Mesenchymal stem cell (in vitro differentiated cells and primary cell): ENCODE data around the gene G6PC2.
A peak's percentile ranks its signal among the peaks of the same experiment; 100 is the strongest.
"Not testable (repeated sequence)": the region's sequence is repeated elsewhere in the genome, so short reads cannot be mapped to it uniquely, and the experiment has no call there.

Source experiments
- DNase-seq: peaks from one replicate; pipeline ENCODE4 v3.0.0-alpha.2; 2013
- H2AFZ ChIP-seq: one replicate; pipeline ENCODE4 v1.6.1; 2013; ENCODE audit warnings: low read depth, mild to moderate bottlenecking, control low read depth, inconsistent platforms, low read length, moderate library complexity
- H2AK5ac ChIP-seq: 2 replicates; pipeline ENCODE4 v1.6.1; 2013; ENCODE audit warnings: low read length, moderate library complexity, mild to moderate bottlenecking, inconsistent platforms; ENCODE audit not compliant: severe bottlenecking
- H2BK120ac ChIP-seq: one replicate; pipeline ENCODE4 v1.6.1; 2013; ENCODE audit warnings: low read depth, mild to moderate bottlenecking, inconsistent platforms, low read length, moderate library complexity
- H2BK12ac ChIP-seq, 2 experiments: one replicate each; pipeline ENCODE4 v1.6.1; 2013; ENCODE audit warnings: inconsistent platforms in 2 of 2, low read length in 2 of 2, mild to moderate bottlenecking in 2 of 2, moderate library complexity in 2 of 2, control low read depth in 1 of 2
- H2BK15ac ChIP-seq: one replicate; pipeline ENCODE4 v1.6.1; 2013; ENCODE audit warnings: mild to moderate bottlenecking, low read depth, inconsistent platforms; ENCODE audit not compliant: poor library complexity, severe bottlenecking
- H2BK5ac ChIP-seq: 2 replicates; pipeline ENCODE4 v1.6.1; 2013; ENCODE audit warnings: low read depth, mild to moderate bottlenecking, low read length, control low read depth, inconsistent platforms; ENCODE audit not compliant: poor library complexity, severe bottlenecking
- H3K14ac ChIP-seq, 2 experiments: one replicate each; pipeline ENCODE4 v1.6.1; 2013; ENCODE audit warnings: inconsistent platforms in 2 of 2, low read length in 2 of 2, control low read depth in 1 of 2, mild to moderate bottlenecking in 1 of 2, moderate library complexity in 1 of 2
- H3K18ac ChIP-seq, 2 experiments: one replicate each; pipeline ENCODE4 v1.6.1; 2013; ENCODE audit warnings: inconsistent platforms in 2 of 2, low read length in 2 of 2, control low read depth in 1 of 2, low read depth in 1 of 2, mild to moderate bottlenecking in 1 of 2
- H3K23ac ChIP-seq, 2 experiments: one replicate each; pipeline ENCODE4 v1.6.1; 2013; ENCODE audit warnings: inconsistent platforms in 2 of 2, low read length in 2 of 2, mild to moderate bottlenecking in 2 of 2, moderate library complexity in 2 of 2, control low read depth in 1 of 2
- H3K27ac ChIP-seq: 2 replicates; pipeline ENCODE4 v1.5.1; 2013; ENCODE audit warnings: mild to moderate bottlenecking, moderate library complexity, low read length, control low read depth, inconsistent platforms; ENCODE audit not compliant: poor library complexity, severe bottlenecking
- H3K27me3 ChIP-seq, 2 experiments: 2 replicates each; pipeline versions ENCODE4 v1.6.1 to v1.7.0; 2013; ENCODE audit warnings: low read length in 2 of 2, mild to moderate bottlenecking in 2 of 2, moderate library complexity in 2 of 2, control low read depth in 1 of 2, inconsistent platforms in 1 of 2; ENCODE audit not compliant: control insufficient read depth in 1 of 2, insufficient read depth in 1 of 2
- H3K36me3 ChIP-seq, 2 experiments: 2 replicates each; pipeline versions ENCODE4 v1.6.1 to v1.7.0; 2013; ENCODE audit warnings: low read length in 2 of 2, control low read depth in 1 of 2, inconsistent platforms in 1 of 2, low read depth in 1 of 2, mild to moderate bottlenecking in 1 of 2; ENCODE audit not compliant: insufficient read depth in 2 of 2, control insufficient read depth in 1 of 2
- H3K4ac ChIP-seq, 2 experiments: one replicate each; pipeline ENCODE4 v1.6.1; 2013; ENCODE audit warnings: inconsistent platforms in 2 of 2, low read length in 2 of 2, mild to moderate bottlenecking in 2 of 2, moderate library complexity in 2 of 2, control low read depth in 1 of 2, low read depth in 1 of 2
- H3K4me1 ChIP-seq: 2 replicates; pipeline ENCODE4 v1.6.1; 2013; ENCODE audit warnings: low read depth, low read length, control low read depth; ENCODE audit not compliant: control insufficient read depth, insufficient read depth
- H3K4me2 ChIP-seq: 2 replicates; pipeline ENCODE4 v1.6.1; 2013; ENCODE audit warnings: low read length, mild to moderate bottlenecking, inconsistent platforms; ENCODE audit not compliant: poor library complexity, severe bottlenecking
- H3K4me3 ChIP-seq, 2 experiments: 2 replicates each; pipeline versions ENCODE4 v1.5.1 to v1.7.0; 2013; ENCODE audit warnings: low read length in 2 of 2, mild to moderate bottlenecking in 2 of 2, control low read depth in 1 of 2, low read depth in 1 of 2; ENCODE audit not compliant: insufficient read depth in 1 of 2
- H3K79me1 ChIP-seq: replicated peaks from 2 replicates; pipeline ENCODE4 v1.6.1; 2013; ENCODE audit warnings: mild to moderate bottlenecking, control low read depth, low read length, inconsistent platforms; ENCODE audit not compliant: poor library complexity, severe bottlenecking
- H3K9ac ChIP-seq: 2 replicates; pipeline ENCODE4 v1.7.0; 2013; ENCODE audit warnings: mild to moderate bottlenecking, low read length, moderate library complexity
- H3K9me3 ChIP-seq: 2 replicates; pipeline ENCODE4 v1.7.0; 2013; ENCODE audit warnings: mild to moderate bottlenecking, low read length; ENCODE audit not compliant: control insufficient read depth
- H4K8ac ChIP-seq: one replicate; pipeline ENCODE4 v1.6.1; 2013; ENCODE audit warnings: inconsistent platforms, mild to moderate bottlenecking, low read length, moderate library complexity
- H4K91ac ChIP-seq: one replicate; pipeline ENCODE4 v1.6.1; 2013; ENCODE audit warnings: mild to moderate bottlenecking, low read length, inconsistent platforms
- WGBS: methylation state at CpG from one replicate; pipeline ENCODE4 v1.1.7; 2013; ENCODE audit warnings: mixed read lengths; 5-methylcytosine and 5-hydroxymethylcytosine counted together

G6PC2 gene

GRCh38 chr2:168854651-168855050 is 46.4 kb upstream of the G6PC2 start:
- no peak overlapping the region for H3K4me2 ChIP-seq
- no peak overlapping the region for H2BK5ac ChIP-seq
- no peak for DNase-seq
- no peak overlapping the region for H3K4me3 ChIP-seq
- H2BK12ac ChIP-seq = no peak overlapping the region
- H3K9me3 ChIP-seq = no peaks in the 10 kb centered on the region
- peaks cover 2% of the 10 kb centered on the region for H3K4me1 ChIP-seq
- H4K8ac ChIP-seq = no peak overlapping the region
- no peak overlapping the region for H3K27ac ChIP-seq
- no peak overlapping the region for H3K23ac ChIP-seq
- H2AFZ ChIP-seq = no peak overlapping the region
- no peak overlapping the region for H3K18ac ChIP-seq
- no peak overlapping the region for H4K91ac ChIP-seq
- no peak overlapping the region for H2BK120ac ChIP-seq
- H3K27me3 ChIP-seq = no peaks in the 10 kb centered on the region
- no peak overlapping the region for H3K14ac ChIP-seq
- peaks cover 1% of the 10 kb centered on the region for H3K79me1 ChIP-seq
- no peak overlapping the region for H3K9ac ChIP-seq
- H3K4ac ChIP-seq = no peak overlapping the region
- no peak overlapping the region for H2BK15ac ChIP-seq
- no peaks in the 10 kb centered on the region for H3K36me3 ChIP-seq
- 100% methylated on average over 3 of the region's 5 CpGs for WGBS
- H2AK5ac ChIP-seq = no peak overlapping the region

GRCh38 chr2:168855601-168856000 is 45.5 kb upstream of the G6PC2 start:
- no peaks in the 10 kb centered on the region for H3K36me3 ChIP-seq
- H3K4ac ChIP-seq = no peak overlapping the region
- no peak overlapping the region for H2AK5ac ChIP-seq
- no peak overlapping the region for H2AFZ ChIP-seq
- no peak overlapping the region for H4K91ac ChIP-seq
- no peaks in the 10 kb centered on the region for H3K9me3 ChIP-seq
- no peak overlapping the region for H3K27ac ChIP-seq
- peaks cover 2% of the 10 kb centered on the region for H3K4me1 ChIP-seq
- 97% methylated on average over 2 of the region's 3 CpGs for WGBS
- H3K23ac ChIP-seq = no peak overlapping the region
- H3K9ac ChIP-seq = no peak overlapping the region
- peaks cover 1% of the 10 kb centered on the region for H3K79me1 ChIP-seq
- no peak overlapping the region for H2BK15ac ChIP-seq
- no peak overlapping the region for H3K4me3 ChIP-seq
- H2BK12ac ChIP-seq = no peak overlapping the region
- H4K8ac ChIP-seq = no peak overlapping the region
- H3K27me3 ChIP-seq = no peaks in the 10 kb centered on the region
- no peak overlapping the region for H2BK120ac ChIP-seq
- H3K4me2 ChIP-seq = no peak overlapping the region
- no peak overlapping the region for H3K18ac ChIP-seq
- no peak for DNase-seq
- H2BK5ac ChIP-seq = no peak overlapping the region
- no peak overlapping the region for H3K14ac ChIP-seq

- Histone ChIP-seq H3K4me1 (no peaks in the 10 kb centered on the region), H3K27ac (no peak overlapping the region), H3K4ac (no peak overlapping the region), H2BK120ac (no peak overlapping the region), H3K18ac (no peak overlapping the region), H2BK12ac (no peak overlapping the region), H3K9me3 (no peaks in the 10 kb centered on the region), H3K27me3 (no peaks in the 10 kb centered on the region), H2BK5ac (no peak overlapping the region), H3K14ac (no peak overlapping the region), H3K79me1 (peaks cover 1% of the 10 kb centered on the region), H2AK5ac (no peak overlapping the region), H3K9ac (no peak overlapping the region), H3K23ac (no peak overlapping the region), H4K8ac (no peak overlapping the region), H2BK15ac (no peak overlapping the region), H4K91ac (no peak overlapping the region), H3K4me2 (no peak overlapping the region), H3K36me3 (no peaks in the 10 kb centered on the region), H2AFZ (no peak overlapping the region), H3K4me3 (no peak overlapping the region)
- DNase-seq = peak; percentile 26
- WGBS = 100% methylated on average over 1 of the region's 2 CpGs
These were observed 42.9 kb upstream of the G6PC2 start for GRCh38 chr2:168858146-168858545.

GRCh38 chr2:168867164-168867563 is 33.9 kb upstream of the G6PC2 start:
- not testable (repeated sequence) for H2AFZ ChIP-seq, H3K36me3 ChIP-seq, DNase-seq, H2BK12ac ChIP-seq, H4K8ac ChIP-seq, H3K27me3 ChIP-seq, H4K91ac ChIP-seq, H3K4me1 ChIP-seq, H3K27ac ChIP-seq, H3K79me1 ChIP-seq, H3K9me3 ChIP-seq, H2BK15ac ChIP-seq, H2BK120ac ChIP-seq, H3K18ac ChIP-seq, H2BK5ac ChIP-seq, H3K4me2 ChIP-seq, H3K9ac ChIP-seq, H2AK5ac ChIP-seq, H3K4me3 ChIP-seq, H3K23ac ChIP-seq, H3K14ac ChIP-seq, H3K4ac ChIP-seq
- WGBS = no CpG with 5 or more reads among the region's 1 CpG
